Epithelial cell of proximal tubule (primary cell): ENCODE measurements around the gene SLC5A12. TPM values are rescaled to one million over a fixed set of nuclear protein-coding genes. Genes with fewer than 3 reads are reported as not detected.

Experiments
- DNase-seq: peaks from one replicate; pipeline ENCODE4 v3.0.0-alpha.2; 2011; ENCODE audit warnings: low read depth
- H3K4me3 ChIP-seq: 2 replicates; pipeline ENCODE4 v1.5.1; 2011; ENCODE audit warnings: low read depth, mild to moderate bottlenecking, low read length
- total RNA-seq: library from RNA; depleted of rRNA; stranded (reverse); fragments of >200 nt; gene quantifications from 2 replicates; pipeline ENCODE4 v1.2.3, GENCODE V29; 2015
- TF ChIP-seq, protein P1 (sequence below): conservative IDR thresholded peaks from 2 replicates; pipeline ENCODE4 v1.5.1; 2012; ENCODE audit warnings: low read depth, mild to moderate bottlenecking, low read length

Gene SLC5A12
- total RNA-seq, 1 donor from 2014 or later = not detected

- no peak overlapping the region for H3K4me3 ChIP-seq
- TF ChIP-seq, protein P1, sequence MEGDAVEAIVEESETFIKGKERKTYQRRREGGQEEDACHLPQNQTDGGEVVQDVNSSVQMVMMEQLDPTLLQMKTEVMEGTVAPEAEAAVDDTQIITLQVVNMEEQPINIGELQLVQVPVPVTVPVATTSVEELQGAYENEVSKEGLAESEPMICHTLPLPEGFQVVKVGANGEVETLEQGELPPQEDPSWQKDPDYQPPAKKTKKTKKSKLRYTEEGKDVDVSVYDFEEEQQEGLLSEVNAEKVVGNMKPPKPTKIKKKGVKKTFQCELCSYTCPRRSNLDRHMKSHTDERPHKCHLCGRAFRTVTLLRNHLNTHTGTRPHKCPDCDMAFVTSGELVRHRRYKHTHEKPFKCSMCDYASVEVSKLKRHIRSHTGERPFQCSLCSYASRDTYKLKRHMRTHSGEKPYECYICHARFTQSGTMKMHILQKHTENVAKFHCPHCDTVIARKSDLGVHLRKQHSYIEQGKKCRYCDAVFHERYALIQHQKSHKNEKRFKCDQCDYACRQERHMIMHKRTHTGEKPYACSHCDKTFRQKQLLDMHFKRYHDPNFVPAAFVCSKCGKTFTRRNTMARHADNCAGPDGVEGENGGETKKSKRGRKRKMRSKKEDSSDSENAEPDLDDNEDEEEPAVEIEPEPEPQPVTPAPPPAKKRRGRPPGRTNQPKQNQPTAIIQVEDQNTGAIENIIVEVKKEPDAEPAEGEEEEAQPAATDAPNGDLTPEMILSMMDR = no peak
- DNase-seq = no peak
These were observed 15.7 kb downstream of the SLC5A12 start for GRCh38 chr11:26706181-26706580.

- no peak for DNase-seq
- TF ChIP-seq, protein P1 = no peak
These were observed 17.6 kb downstream of the SLC5A12 start for GRCh38 chr11:26704249-26704648.

GRCh38 chr11:26703411-26704191, 18.3 kb downstream of the SLC5A12 start:
- TF ChIP-seq, protein P1 = no peak
- DNase-seq = no peak
- no peak overlapping the region for H3K4me3 ChIP-seq

More at GRCh38 chr11:26704249-26704648, 17.6 kb downstream of the SLC5A12 start:
- no peak overlapping the region for H3K4me3 ChIP-seq

- no peak for DNase-seq
- H3K4me3 ChIP-seq = no peak overlapping the region
- TF ChIP-seq, protein P1 = no peak
These were observed 19.5 kb downstream of the SLC5A12 start for GRCh38 chr11:26702406-26702805.

GRCh38 chr11:26700574-26701235, 21.2 kb downstream of the SLC5A12 start:
- TF ChIP-seq, protein P1 = no peak
- no peak overlapping the region for H3K4me3 ChIP-seq
- no peak for DNase-seq

DNA sequence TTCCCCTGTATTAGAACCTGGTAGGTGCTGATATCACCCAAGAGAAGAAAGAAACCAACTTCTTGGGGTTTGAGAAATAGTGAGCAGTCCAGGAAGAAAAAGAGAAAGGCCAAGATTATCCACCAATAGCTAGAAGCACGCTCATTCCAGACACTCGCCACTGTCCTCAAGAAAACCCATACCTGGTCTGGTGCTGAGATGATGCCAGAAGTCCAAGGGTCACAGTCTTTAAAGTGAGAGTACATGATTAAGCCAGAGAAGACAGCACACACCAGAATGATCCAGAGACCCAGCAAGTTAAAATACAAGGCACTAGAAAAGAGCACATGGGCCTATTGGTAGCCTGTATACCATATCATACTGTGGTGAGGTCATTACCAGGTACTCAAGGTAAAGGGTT, 23.6 kb downstream of the SLC5A12 start:
- DNase-seq = no peak
- TF ChIP-seq, protein P1 = no peak
- H3K4me3 ChIP-seq = no peak overlapping the region

DNA sequence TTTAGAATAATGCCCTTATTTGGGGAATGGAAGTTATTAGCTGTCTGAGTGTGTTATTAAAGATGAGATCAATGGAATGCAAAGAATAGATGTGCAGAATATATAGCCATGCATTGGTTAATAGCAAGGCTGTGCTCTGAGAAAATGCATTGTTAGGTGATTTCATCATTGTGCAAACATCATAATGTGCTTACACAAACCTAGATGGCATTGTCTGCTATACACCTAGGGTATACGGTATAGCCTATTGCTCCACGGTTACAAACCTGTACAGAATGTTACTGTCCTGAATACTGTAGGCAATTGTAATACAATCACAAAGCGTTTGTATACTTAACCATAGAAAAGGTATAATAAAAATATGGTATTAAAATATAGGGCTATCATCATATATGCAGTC, 25.5 kb downstream of the SLC5A12 start:
- H3K4me3 ChIP-seq = no peak overlapping the region
- DNase-seq = no peak
- TF ChIP-seq, protein P1 = no peak
